ENCODE measurements around the gene GFOD2.

The GFOD2 gene

GRCh38 chr16:67668495-67669157 is 50.5 kb downstream of the GFOD2 start:
- DNase-seq, result no peak

DNA sequence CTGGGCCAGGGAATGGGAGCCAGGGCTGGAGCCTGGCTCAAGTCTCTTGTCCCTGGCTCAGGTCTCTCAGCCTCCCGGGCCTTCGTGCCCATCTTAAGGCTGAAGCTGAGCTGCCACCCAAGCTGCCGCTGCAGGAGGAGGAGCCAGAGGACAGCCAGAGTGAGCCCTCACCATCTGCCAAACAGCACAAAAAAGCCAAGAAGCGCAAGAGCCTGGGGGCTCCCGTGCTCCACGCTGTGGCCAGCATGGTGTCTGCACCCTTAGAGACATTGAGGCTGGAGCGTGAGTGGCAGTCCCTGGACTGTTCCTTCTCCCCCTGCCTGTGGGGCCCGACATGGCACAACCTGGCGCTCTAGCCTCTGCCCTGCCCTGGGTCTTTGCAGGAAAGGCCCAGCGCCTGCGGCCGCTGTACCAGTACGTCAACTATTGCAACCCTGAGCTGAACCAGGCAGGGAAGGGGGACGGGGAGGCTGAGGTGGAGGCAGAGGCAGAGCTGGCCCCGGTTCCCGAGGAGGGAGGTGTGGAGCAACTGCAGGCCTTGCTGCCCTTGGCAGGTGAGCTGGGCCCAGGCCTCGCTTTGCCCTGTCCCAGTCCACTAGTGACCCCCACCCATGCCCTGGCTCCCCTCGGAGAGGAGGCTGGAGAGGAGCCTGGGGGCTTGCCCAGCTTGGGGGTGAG is 51.2 kb downstream of the GFOD2 start:
- no peak for DNase-seq

DNA sequence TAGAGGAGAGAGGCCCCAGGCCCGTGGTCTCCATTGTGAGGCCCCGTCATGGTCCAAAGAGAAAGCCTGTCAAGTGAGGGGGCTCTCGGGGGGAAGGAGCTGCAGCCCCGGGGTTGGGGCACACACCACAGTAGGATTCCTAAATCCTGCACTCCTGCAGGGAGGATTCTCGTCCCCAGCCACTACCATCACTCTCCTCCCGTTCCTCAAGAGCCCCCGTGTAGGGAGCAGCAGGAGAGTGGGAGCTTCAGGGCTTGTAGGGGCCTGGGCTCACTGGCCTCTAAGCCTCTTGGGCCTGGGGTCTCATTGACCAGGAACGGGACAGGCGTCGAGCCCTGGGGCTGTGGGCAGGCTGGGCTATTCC is 51.7 kb downstream of the GFOD2 start:
- no peak for DNase-seq

DNA sequence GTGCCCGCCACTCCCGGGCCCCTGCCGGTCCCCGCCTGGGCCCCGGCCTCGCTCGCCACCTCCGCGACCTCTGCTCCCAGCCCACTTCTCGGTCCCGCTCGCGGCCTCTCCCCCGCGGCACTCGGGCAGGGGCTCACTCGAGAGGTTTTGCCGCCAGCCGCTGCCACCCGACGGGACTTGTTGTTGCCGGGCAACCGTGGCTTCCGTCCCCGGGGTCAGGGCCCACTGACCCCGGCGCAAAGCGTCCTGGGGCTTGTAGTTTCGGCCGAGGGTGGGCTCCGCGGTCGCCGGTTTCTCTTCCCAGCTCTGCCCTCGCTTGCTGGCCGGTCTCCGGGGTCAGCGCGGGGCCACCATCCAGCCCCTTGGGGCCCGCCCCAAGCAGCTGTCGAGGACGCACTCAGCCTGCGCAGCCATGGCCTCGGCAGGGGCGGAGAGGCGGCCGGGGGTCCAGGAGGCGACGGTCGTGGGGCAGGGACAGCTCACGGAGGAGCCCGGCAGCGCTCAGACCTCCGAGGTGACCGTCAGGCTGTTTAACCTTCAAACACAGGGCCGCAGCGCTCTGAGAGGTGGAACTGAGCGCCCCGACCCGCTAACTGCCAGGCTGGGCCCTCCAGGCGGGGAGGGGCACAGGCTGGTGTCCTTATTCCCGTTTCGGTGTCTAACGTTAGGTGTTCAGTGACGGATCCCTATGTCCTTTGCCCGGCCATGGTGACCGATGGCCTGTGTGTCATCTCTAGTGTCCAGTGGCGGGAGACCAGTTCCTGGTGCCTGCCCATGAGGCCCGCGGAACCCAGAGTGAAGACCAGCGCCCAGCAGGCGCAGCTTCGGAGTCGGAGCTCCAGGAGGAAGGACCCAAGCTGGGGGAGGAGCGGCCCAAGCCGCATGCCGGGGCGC is 52.3 kb downstream of the GFOD2 start, which contains the start of the genes C16orf86 and ENKD1:
Gene C16orf86 (plus strand): TSS at position 256 of the 894 bp plus-strand sequence. CDS start 157 bp downstream, at position 413.
Gene ENKD1 (minus strand): TSS at position 192 of the 894 bp plus-strand sequence. CDS start 308 bp downstream, outside the sequence.
- DNase-seq, result no peak

GRCh38 chr16:67666032-67666551 is 53.0 kb downstream of the GFOD2 start:
- DNase-seq, result no peak

DNA sequence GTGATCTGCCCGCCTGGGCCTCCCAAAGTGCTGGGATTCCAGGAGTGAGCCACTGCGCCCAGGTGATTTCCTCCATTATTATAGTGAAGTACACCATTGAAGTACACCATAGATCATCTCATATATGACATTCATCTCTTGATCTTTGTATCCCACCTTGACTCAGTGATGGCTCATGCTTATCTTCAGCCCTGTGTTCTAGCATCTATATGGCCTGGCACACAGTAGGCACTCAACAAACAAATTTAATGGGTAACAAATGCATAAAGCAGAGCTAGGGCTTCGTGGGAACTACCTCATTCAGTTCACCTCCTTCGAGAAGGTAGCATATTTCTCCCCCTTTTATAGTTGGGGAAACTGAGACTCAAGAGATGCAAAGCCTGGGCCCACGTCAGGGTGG is 53.5 kb downstream of the GFOD2 start:
- no peak for DNase-seq

DNA sequence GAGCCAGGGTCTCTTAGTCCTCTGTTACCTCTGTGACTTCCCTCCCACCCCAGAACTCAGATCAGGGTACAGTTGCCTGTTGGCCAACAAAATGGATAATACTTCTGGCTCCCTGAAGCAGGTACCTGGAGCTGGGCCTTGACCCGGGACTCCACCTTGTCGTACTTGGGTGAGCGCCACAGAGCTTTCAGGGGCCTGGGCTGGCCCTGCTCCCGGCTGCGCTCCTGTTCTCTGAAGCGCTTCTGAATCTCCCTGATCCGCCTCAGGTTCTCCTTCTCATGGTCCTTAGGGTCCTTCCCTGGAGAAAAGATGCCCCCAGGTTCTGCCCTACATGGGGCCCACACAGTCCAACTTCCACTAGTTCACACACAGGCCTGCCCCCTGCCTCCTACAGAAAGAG is 54.2 kb downstream of the GFOD2 start:
- no peak for DNase-seq

GRCh38 chr16:67664258-67664657 is 54.9 kb downstream of the GFOD2 start:
- no peak for DNase-seq

DNA sequence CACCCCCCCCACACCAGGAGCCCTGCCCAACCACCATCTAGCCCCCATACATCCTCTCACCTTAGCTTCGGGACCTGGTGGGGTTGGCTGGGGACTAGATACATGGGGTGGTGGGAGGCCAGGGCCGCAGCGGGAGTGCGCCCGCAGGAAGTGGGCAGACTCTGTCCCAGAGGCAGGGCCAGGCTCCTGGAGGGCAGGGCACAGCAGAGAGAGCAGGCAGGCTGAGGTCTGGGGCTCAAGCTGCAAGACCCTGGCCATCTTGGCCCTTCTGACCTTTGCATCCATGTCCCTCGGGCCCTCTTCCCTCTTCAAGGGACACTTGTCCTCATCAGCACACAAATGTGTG is 55.3 kb downstream of the GFOD2 start:
- no peak for DNase-seq

DNA sequence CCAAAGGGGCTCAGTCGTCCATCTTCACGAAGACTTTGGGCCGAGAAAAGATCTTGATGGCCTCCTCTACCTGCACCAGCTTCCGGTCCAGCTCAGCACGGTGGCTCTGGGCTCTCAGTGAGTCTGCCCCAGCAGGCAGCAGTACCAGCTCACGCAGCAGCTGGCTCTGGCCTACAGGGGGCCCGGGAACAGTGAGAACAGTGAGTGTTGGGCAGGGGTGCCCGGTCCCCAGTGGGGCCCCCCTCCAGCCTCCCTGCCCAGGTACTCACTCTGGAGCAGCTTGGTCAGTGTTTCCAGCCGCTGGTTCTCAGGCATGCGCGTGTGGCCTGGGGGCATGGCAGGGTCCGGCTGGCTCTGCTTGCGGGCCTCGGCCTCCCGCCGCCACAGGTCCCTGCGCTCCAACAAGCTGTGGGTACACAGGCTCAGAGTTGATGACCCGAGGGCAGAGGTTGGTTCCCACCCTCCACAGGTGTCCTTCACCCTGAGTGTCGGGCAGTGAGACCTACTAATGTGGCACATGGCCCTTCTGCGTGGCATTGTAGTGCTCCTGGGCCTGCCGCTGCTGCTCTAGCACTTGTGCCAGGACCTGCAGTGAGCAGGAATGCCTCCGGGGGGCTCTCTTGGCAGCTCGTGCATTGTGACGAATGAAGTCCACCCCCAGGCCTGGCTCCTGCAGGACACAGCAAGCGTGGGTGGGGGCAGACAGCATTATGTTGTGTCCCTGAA is 55.8 kb downstream of the GFOD2 start:
- no peak for DNase-seq

DNA sequence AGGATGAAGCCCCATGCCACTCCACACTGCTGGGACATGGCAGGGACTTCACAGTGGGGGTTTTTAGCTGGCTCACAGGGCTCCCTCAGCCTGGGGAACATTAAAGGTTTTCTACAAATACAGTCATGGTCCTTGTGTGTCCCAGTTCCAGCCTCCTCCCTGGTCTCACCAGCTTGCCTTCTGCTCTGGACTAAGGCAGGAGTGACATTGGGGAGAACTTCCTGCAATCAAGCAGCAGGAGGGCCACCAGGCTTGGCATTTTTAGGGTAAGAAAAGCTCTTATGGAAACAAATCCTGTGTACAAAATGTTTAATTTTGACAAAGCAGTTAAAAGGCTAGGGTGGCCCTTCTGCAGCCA is 56.5 kb downstream of the GFOD2 start:
- DNase-seq, result no peak

GRCh38 chr16:67661886-67662652 is 57.0 kb downstream of the GFOD2 start:
- no peak for DNase-seq

GRCh38 chr16:67661101-67661761 is 57.9 kb downstream of the GFOD2 start:
- DNase-seq, result no peak

GRCh38 chr16:67660564-67661028 is 58.5 kb downstream of the GFOD2 start, which contains the start of gene PARD6A:
TSS of gene PARD6A (plus strand) at chr16:67660960. CDS start at chr16:67661039, 79 bp downstream.
- peak; percentile 58 for DNase-seq

DNA sequence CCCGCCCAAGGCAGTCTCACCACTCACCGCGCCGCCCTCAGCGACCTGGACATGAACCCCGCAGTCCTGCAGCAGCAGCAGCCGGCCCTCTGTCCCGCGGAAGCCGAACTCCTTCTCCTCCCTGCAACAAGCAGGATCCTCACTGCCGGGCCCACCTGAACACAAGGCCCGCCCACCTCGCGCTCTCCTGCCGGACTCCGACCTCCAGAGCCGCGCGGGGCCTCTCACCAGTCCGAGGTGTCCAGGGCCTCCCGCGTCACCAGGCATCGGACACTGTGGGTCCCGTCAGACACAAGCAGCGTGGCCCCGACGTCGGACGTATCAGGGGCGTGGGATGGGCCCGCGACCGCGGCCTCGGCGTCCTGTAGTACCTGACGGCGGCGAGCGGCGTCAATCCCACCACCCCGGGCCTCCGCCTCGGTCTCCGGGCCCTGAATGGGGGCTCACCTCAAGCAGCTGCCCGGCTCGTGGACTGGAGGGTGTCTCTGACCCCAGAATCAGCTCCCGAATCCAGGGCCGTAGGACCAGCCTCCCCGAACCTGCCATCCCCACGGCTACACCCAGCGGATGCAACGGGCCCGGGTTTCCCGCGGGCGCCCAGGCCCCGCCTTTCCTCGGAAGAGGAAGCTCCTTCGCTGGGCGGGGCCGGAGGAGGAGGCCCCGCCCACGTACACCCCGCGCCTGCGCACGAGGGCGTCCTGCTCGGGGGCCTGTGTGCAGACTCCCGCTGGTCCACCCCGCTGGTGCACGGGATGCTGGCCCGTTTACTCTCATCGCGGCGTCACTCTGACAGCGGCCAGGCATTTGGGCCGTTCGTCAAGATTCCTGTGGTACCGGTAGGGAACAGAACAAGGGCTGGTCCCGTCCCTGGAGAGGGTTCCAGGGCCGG is 59.2 kb downstream of the GFOD2 start, which contains the start of gene ACD:
Gene ACD (minus strand): TSS at position 586 of the 889 bp plus-strand sequence. CDS start 40 bp downstream, at position 546.
- DNase-seq, result peak; percentile 64

DNA sequence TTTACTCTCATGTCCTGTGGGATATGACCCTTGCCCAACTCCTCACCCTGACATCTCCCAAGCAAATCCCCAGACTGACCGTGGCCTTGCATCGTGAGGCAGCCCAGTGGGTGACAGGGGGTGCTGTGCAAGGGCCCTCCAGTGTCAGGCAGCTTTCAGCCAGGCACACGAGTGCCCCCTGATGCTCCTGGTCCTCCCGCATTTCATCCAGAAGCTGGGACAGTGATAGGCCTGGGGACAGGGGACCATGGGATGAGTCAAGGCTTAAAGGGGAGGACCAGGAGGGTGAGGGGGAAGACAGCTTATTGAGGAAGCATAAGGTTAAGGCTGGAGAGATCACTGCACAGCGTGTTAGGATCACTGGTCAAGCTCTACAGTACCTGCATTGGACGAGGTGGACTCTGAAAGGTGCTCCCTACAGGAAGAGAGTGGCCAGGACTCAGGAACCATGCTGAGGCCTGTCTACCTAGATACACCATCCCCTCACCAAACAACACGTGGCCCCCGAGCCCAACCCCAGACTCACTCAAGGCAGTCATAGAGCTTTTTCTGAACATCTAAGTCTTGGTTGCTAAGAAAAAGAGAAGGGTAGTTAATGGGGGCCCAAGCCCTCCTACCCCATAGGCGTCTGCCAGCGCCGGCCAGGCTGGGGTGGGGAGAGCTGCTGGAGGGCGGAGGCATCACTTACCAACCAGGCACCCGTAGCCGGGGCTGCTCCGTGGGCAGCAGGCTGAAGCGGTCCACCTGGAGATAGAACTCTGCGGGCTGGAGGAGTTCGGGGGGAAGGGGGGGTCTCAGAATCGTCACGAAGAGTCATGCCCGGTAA is 60.1 kb downstream of the GFOD2 start:
- DNase-seq, result no peak

DNA sequence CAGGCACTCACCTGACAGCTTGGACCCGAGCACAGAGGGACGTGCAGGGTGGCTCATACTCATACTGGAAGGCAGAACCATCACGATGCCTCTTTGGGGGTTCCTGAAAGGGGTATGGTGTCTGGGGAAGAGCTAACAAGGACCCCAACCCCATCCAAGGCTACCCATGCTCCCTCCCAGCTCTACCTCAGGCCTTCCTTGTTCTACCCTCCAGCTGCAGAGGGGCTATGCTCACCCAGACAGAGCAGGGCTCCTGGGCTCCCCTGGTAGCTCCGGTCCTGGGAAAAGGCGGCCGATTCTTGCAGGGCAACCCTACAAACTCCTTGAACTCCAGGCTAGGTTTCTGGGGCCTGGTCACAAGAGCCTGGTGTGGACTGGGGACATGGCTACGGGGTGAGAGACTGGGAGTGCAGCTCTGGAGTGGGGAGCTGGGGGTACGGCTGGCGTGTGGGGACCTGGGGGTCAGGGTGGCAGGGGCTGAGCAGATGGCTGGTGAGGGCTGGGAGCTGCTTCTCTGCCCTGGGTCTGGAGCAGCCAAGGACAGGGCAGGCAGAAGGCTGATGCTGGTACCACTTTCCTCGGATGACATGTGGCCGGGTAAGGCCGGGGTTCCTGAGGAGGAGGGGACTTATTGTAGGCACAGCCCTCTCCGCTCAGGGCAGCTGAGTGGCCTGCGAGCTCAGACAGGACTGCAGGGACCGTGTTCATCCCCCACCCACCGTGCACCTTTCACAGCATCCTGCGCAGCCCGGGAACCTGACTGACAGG is 61.2 kb downstream of the GFOD2 start:
- DNase-seq, result no peak

GRCh38 chr16:67657017-67657608 is 62.0 kb downstream of the GFOD2 start:
- DNase-seq, result no peak

Measured in cortex of kidney (tissue), 1 donor.